ENCODE measurements around the gene SRRT. TPM values are rescaled to one million over a fixed set of nuclear protein-coding genes. Genes with fewer than 3 reads are reported as not detected.

The SRRT gene
- total and polyA plus RNA-seq, 10 of the 15 experiments (the other 5 are each of a cell fraction or from before 2014, with no cell fraction given) = 11.1 to 254 (median 111) TPM

- POLR2A ChIA-PET = interaction anchor here (0.5 to 6.7 kb wide), 8 partner anchors 13 to 412 kb away, joined by 3 to 131 read pairs (median 3); partner anchors contain the start of genes FIS1, MOSPD3, SRRT and TSC22D4
- Histone ChIP-seq H3K9me3 (replicated peaks; ENCODE audit: control insufficient read depth, insufficient read depth, low read length) (no peaks in the 10 kb centered on the region), H4K20me1 (ENCODE audit: control insufficient read depth, insufficient read depth) (no peaks in the 10 kb centered on the region), H3K79me2 (ENCODE audit: control insufficient read depth, insufficient read depth, low read length) (peaks cover 18% of the 10 kb centered on the region), H3K4me3 (peak overlapping the region; percentile 91), H3K27me3 (replicated peaks in 1 of 2; ENCODE audit: control insufficient read depth in 2 of 2, insufficient read depth in 2 of 2, low read length in 1 of 2) (peaks cover 0 to under 1% of the 10 kb centered on the region in 2 experiments; a peak in 3 of 4 replicates), H3K4me2 (ENCODE audit: control insufficient read depth, insufficient read depth) (peak overlapping the region; percentile 93), H2AFZ (ENCODE audit: control insufficient read depth, low read depth, low read length) (peak overlapping the region; percentile 88), H3K9ac (ENCODE audit: control insufficient read depth, insufficient read depth, low read length) (peak overlapping the region; percentile 42), H3K4me1 (ENCODE audit: control insufficient read depth, insufficient read depth, low read length) (peaks cover 30% of the 10 kb centered on the region), H3K27ac (ENCODE audit: control insufficient read depth, insufficient read depth) (no peak overlapping the region; the same call in 1 of the 2 replicates), H3K36me3 (ENCODE audit: control insufficient read depth in 2 of 2, insufficient read depth in 2 of 2, low read length in 1 of 2) (peaks cover 12 to 22% of the 10 kb centered on the region in 2 experiments; a peak in 3 of 4 replicates)
- BruUV-seq (replicated peaks) = no TSS peak
- ATAC-seq (peak; percentile 2), FAIRE-seq (no peak), DNase-seq (ENCODE audit: low read depth, low spot score) (no peak)
- intact Hi-C loops (cut with micrococcal nuclease; ENCODE audit: unreplicated experiment) (loop anchor here (5.0 kb wide), 1 partner anchor 76 kb away; the partner anchor contains the start of gene MUC12), in situ Hi-C loops (cut with MboI) (loop anchor here (5.0 kb wide), 1 partner anchor 166 kb away; no protein-coding TSS in a partner anchor)
- SMC1A ChIA-PET (ENCODE audit: uncharacterized antibody, unreplicated experiment) = interaction anchor here (0.6 to 3.5 kb wide), 8 partner anchors 11 to 186 kb away, joined by 3 to 17 read pairs (median 4); partner anchors contain the start of genes POP7 and SLC12A9
- CTCF ChIA-PET = interaction anchor here (0.6 to 2.5 kb wide), 10 partner anchors 13 to 247 kb away, joined by 3 to 9 read pairs (median 4); partner anchors contain the start of genes POP7 and SLC12A9
- WGBS (ENCODE audit: insufficient coverage, insufficient replicate concordance, low lambda C conversion rate, missing lambda C conversion rate) = 29% methylated on average over 39 of the region's 43 CpGs
- RAD21 ChIA-PET (ENCODE audit: unreplicated experiment) = interaction anchor here (0.6 to 2.1 kb wide), 7 partner anchors 15 to 253 kb away, joined by 3 to 21 read pairs (median 6); partner anchors contain the start of genes SLC12A9, SRRT and TRIP6
- no peak for TF ChIP-seq FOXK2 (IDR thresholded peaks at IDR 0.05)
- TF ChIP-seq MYC (IDR thresholded peaks at IDR 0.05; ENCODE audit: insufficient read depth, insufficient read length, insufficient replicate concordance, low read length, severe bottlenecking) = no peak
- peak; percentile 78; the same call in 1 of the 2 replicates for TF ChIP-seq NFXL1 (IDR thresholded peaks at IDR 0.05; ENCODE audit: borderline replicate concordance)
- no peak for TF ChIP-seq MXI1 (IDR thresholded peaks at IDR 0.05; ENCODE audit: low read depth, low read length)
- TF ChIP-seq MAX (IDR thresholded peaks at IDR 0.05; ENCODE audit: low read depth, low read length) = 0 out of 2 replicates have a peak, but pooled peaks have one; percentile 4
- TF ChIP-seq ESRRA (IDR thresholded peaks at IDR 0.05; ENCODE audit: low read length) = no peak
- TF ChIP-seq ZNF622 (IDR thresholded peaks at IDR 0.05) = no peak
- no peak for TF ChIP-seq ZNF687 (IDR thresholded peaks at IDR 0.05)
- no peak for TF ChIP-seq ZBTB33 (IDR thresholded peaks at IDR 0.05)
- TF ChIP-seq NR2F1 (conservative IDR thresholded peaks at IDR 0.05) = no peak
- TF ChIP-seq MYB (IDR thresholded peaks at IDR 0.05; ENCODE audit: borderline replicate concordance, low read depth, low read length) = no peak
- 0 out of 2 replicates have a peak, but pooled peaks have one; percentile 3 for TF ChIP-seq NBN (IDR thresholded peaks at IDR 0.05)
- no peak for TF ChIP-seq TARDBP (IDR thresholded peaks at IDR 0.05; ENCODE audit: borderline replicate concordance)
- TF ChIP-seq DPF2 (IDR thresholded peaks at IDR 0.05) = peak; percentile 13; the same call in 1 of the 2 replicates
- 0 out of 4 replicates have a peak, but pooled peaks of 1 of the 2 experiments have one; percentile 1 for TF ChIP-seq IKZF2 (IDR thresholded peaks at IDR 0.05)
- TF ChIP-seq HDGF (IDR thresholded peaks at IDR 0.05) = 0 out of 2 replicates have a peak, but pooled peaks have one; percentile 18
- TF ChIP-seq IKZF1 (conservative IDR thresholded peaks at IDR 0.05) = peak; percentile 42; the same call in 1 of the 2 replicates
Measured at GRCh38 chr7:100890653-100891567, 16.0 kb downstream of the SRRT start.
